ENCODE measurements around the gene PNMA6E. TPM values are rescaled to one million over a fixed set of nuclear protein-coding genes. Genes with fewer than 3 reads are reported as not detected.

Gene PNMA6E
- total RNA-seq, 4 donors from 2014 or later: not detected

- no peak overlapping the region for H3K4me3 ChIP-seq
- H3K36me3 ChIP-seq: no peaks in the 10 kb centered on the region
- TF ChIP-seq POLR2A (IDR thresholded peaks at IDR 0.05) (no peak), EP300 (IDR thresholded peaks at IDR 0.05) (no peak)
- TF ChIP-seq, protein P1, sequence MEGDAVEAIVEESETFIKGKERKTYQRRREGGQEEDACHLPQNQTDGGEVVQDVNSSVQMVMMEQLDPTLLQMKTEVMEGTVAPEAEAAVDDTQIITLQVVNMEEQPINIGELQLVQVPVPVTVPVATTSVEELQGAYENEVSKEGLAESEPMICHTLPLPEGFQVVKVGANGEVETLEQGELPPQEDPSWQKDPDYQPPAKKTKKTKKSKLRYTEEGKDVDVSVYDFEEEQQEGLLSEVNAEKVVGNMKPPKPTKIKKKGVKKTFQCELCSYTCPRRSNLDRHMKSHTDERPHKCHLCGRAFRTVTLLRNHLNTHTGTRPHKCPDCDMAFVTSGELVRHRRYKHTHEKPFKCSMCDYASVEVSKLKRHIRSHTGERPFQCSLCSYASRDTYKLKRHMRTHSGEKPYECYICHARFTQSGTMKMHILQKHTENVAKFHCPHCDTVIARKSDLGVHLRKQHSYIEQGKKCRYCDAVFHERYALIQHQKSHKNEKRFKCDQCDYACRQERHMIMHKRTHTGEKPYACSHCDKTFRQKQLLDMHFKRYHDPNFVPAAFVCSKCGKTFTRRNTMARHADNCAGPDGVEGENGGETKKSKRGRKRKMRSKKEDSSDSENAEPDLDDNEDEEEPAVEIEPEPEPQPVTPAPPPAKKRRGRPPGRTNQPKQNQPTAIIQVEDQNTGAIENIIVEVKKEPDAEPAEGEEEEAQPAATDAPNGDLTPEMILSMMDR (IDR thresholded peaks at IDR 0.05): no peak
- 88 to 93% methylated on average over 2 to 3 of the region's 3 CpGs for WGBS, 2 donors
- no peak overlapping the region for H3K27ac ChIP-seq
- no peaks in the 10 kb centered on the region for H3K27me3 ChIP-seq
- no peaks in the 10 kb centered on the region for H3K9me3 ChIP-seq
- peaks cover 0 to 8% (median 0%) of the 10 kb centered on the region in 4 donors for H3K4me1 ChIP-seq
- no peak for DNase-seq (ENCODE audit: low spot score in 2 of 2)
Observed at GRCh38 chrX:153382563-153383482, 18.3 kb downstream of the PNMA6E start.

DNA sequence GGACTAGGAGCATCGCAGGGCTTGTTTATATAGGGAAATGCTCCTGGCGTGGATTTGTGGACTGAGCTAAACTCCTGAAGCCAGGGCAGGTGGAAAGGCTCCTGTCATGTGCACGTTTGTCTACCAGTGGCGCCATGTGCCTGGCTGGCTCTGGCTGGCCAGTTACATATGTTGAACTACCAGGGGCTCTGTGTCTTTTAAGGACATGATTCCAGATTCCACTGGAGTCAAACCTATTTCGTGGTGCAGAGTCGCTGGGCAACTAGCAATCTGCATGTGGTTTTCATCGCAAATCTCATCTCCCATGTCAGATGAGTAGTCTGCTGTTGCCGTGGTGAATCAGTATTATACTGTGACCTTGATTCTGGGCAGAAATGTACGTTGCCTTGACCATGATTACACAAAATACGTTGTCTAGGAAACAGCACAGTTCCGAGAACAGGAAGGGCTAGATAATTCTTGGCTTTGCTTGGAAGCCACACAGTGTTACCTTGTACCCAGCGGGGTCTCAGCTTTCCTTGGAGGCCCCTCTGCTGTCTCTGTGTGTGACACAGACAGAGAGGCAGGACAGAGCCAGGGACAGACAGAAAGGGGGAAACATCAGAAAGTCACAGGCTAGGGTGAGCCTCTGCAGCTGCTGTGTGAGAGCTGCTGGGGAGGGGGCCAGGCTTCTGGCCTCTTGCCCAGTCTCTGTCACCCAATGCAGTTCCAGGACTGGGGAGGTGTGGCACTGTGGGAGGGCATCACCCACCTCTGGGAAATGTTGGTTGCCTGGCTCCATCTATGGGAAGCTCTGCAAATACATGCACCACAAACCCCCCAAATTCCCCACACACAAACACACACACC, 19.2 kb downstream of the PNMA6E start:
- no peaks in the 10 kb centered on the region for H3K9me3 ChIP-seq
- H3K36me3 ChIP-seq: no peaks in the 10 kb centered on the region
- H3K27ac ChIP-seq: peak overlapping the region in 1 of 4 donors; percentile 29
- 44 to 50% methylated on average over 12 of the region's 12 CpGs for WGBS, 2 donors
- peaks cover 0 to 8% (median 0%) of the 10 kb centered on the region in 4 donors for H3K4me1 ChIP-seq
- H3K27me3 ChIP-seq: no peaks in the 10 kb centered on the region
- TF ChIP-seq POLR2A (IDR thresholded peaks at IDR 0.05): no peak
- no peak for TF ChIP-seq EP300 (IDR thresholded peaks at IDR 0.05)
- TF ChIP-seq, protein P1 (IDR thresholded peaks at IDR 0.05): no peak
- peak in 1 of 2 donors; percentile 4 for DNase-seq (ENCODE audit: low spot score in 2 of 2)
- no peak overlapping the region for H3K4me3 ChIP-seq

DNA sequence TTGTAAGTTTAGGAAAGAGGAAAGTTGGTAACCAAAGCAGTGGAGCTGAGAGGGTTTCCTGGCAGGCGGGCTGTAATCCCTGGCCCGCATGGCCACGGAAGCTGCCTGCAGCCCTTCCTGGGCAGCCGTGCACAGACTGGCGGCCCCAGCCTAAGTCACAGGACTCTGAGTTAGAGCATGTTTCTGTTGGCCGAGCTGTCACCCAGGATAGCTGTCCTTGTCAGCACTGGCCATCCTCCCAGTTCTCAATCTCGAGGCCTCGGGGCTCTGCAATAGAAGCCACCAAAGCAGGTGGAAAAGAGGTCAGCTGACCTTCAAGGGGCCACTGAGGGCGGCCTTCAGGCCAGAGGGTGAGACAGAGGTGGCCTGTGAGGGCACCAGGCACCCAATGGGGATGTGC, 20.5 kb downstream of the PNMA6E start:
- no peaks in the 10 kb centered on the region for H3K36me3 ChIP-seq
- no peaks in the 10 kb centered on the region for H3K27me3 ChIP-seq
- TF ChIP-seq POLR2A (IDR thresholded peaks at IDR 0.05): no peak
- TF ChIP-seq, protein P1 (IDR thresholded peaks at IDR 0.05): no peak
- TF ChIP-seq EP300 (IDR thresholded peaks at IDR 0.05): no peak
- H3K4me1 ChIP-seq: peaks cover 0 to 8% (median 0%) of the 10 kb centered on the region in 4 donors
- 77 to 85% methylated on average over 6 to 9 of the region's 9 CpGs for WGBS, 2 donors
- no peak for DNase-seq (ENCODE audit: low spot score in 2 of 2)
- no peak overlapping the region for H3K4me3 ChIP-seq
- H3K9me3 ChIP-seq: no peaks in the 10 kb centered on the region
- H3K27ac ChIP-seq: no peak overlapping the region

- no peak for TF ChIP-seq POLR2A (IDR thresholded peaks at IDR 0.05)
- no peak for TF ChIP-seq EP300 (IDR thresholded peaks at IDR 0.05)
- TF ChIP-seq, protein P1 (IDR thresholded peaks at IDR 0.05): no peak
- H3K36me3 ChIP-seq: no peaks in the 10 kb centered on the region
- no peak overlapping the region for H3K4me3 ChIP-seq
- no peaks in the 10 kb centered on the region for H3K27me3 ChIP-seq
- whole genome bisulfite sequencing, 2 donors: 74 to 79% methylated on average over 10 to 13 of the region's 13 CpGs
- H3K9me3 ChIP-seq: no peaks in the 10 kb centered on the region
- H3K4me1 ChIP-seq: peaks cover 0 to 8% (median 0%) of the 10 kb centered on the region in 4 donors
- H3K27ac ChIP-seq: no peak overlapping the region
- DNase-seq (ENCODE audit: low spot score in 2 of 2): no peak
Observed at GRCh38 chrX:153379971-153380581, 21.1 kb downstream of the PNMA6E start.
